Measurements from ENCODE around the gene CCR4. TPM values are rescaled to one million over a fixed set of nuclear protein-coding genes. Genes with fewer than 3 reads are reported as not detected.
"Not testable (repeated sequence)": the region's sequence is repeated elsewhere in the genome, so short reads cannot be mapped to it uniquely, and the experiment has no call there.

Gene CCR4
- total RNA-seq, 2 experiments from 2014 or later = 76.2 to 80.1 TPM

- no peak for ATAC-seq (ENCODE audit: poor library complexity)
- no peaks in the 10 kb centered on the region for H3K27me3 ChIP-seq (ENCODE audit: control insufficient read depth in 1 of 2, insufficient read depth in 2 of 2, low read length in 2 of 2)
- peaks cover 35% of the 10 kb centered on the region for H3K4me1 Mint-ChIP-seq (ENCODE audit: low read depth)
Observed at GRCh38 chr3:32960404-32961170, 9.1 kb downstream of the CCR4 start.

DNA sequence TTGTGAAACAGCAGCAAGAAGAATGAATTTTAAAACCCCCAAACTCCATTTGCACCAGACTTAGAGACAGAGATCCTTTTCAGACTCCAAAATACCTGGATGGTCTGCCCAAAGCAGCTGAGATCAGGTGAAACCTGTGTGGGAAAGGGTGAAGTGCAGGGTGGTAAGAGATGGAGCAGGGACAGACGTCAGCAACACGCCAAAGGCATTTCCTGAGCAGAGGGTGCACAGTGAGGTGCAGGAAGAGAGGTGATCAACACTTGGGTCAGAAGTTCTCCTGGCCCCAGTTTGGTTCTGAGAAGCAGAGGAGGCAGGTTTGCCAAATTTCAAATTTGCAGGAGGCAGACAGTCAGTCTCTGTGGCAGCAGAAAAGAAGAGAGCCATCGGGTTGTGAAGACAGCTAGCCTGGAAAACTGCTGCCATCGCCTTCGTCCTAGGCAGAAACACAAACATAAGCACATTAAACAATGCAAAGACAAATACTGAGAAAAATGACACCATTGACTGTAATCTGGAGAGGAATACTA, 9.8 kb downstream of the CCR4 start:
- Histone ChIP-seq H3K4me1 (ENCODE audit: insufficient read depth, low read length) (peaks cover 30% of the 10 kb centered on the region), H3K4me3 (ENCODE audit: low read length) (no peak overlapping the region), H3K27me3 (ENCODE audit: control insufficient read depth in 1 of 2, insufficient read depth in 2 of 2, low read length in 2 of 2) (no peaks in the 10 kb centered on the region), H3K27ac (ENCODE audit: low read depth in 1 of 2, low read length in 2 of 2) (peak overlapping the region in 1 of 2 donors; percentile 1), H3K36me3 (ENCODE audit: insufficient read depth, low read length) (peaks cover 3% of the 10 kb centered on the region), H3K9me3 (ENCODE audit: control insufficient read depth in 1 of 2, insufficient read depth in 1 of 2, low read length in 2 of 2) (peaks cover 9% of the 10 kb centered on the region in 2 experiments)
- Mint-ChIP-seq H3K9me3 (peaks cover 2% of the 10 kb centered on the region), H3K4me3 (peak overlapping the region; percentile 65), H3K36me3 (ENCODE audit: low read depth) (peaks cover 18% of the 10 kb centered on the region), H3K27me3 (no peaks in the 10 kb centered on the region), H3K27ac (peak overlapping the region; percentile 80), H3K4me1 (ENCODE audit: low read depth) (peaks cover 35% of the 10 kb centered on the region)
- DNase-seq (peak in 8 of 14 experiments; percentile 12 to 79 (median 53)), ATAC-seq (ENCODE audit: poor library complexity) (peak; percentile 48)
- intact Hi-C loops (cut with DNase I, micrococcal nuclease) = loop anchor here in 1 of 2 experiments (5.0 kb wide), 3 partner anchors 46 to 481 kb away; partner anchors contain the start of gene UBP1
- TF ChIP-seq CTCF (IDR thresholded peaks at IDR 0.05) = no peak
- POLR2A ChIA-PET = interaction anchor here (0.6 to 2.4 kb wide), 5 partner anchors 9 to 100 kb away, joined by 3 to 8 read pairs (median 4); no protein-coding TSS in a partner anchor
- CTCF ChIA-PET = interaction anchor here (1.0 to 1.3 kb wide), 4 partner anchors 8 to 113 kb away, joined by 3 to 4 read pairs (median 3); no protein-coding TSS in a partner anchor

More at GRCh38 chr3:32960404-32961170, 9.1 kb downstream of the CCR4 start:
- peak in 3 of 14 experiments; percentile 60 to 71 (median 66) for DNase-seq
- POLR2A ChIA-PET = interaction anchor here (1.3 to 2.4 kb wide), 3 partner anchors 13 to 101 kb away, joined by 3 to 8 read pairs (median 7); no protein-coding TSS in a partner anchor
- intact Hi-C loops (cut with DNase I, micrococcal nuclease) = loop anchor here in 1 of 2 experiments (5.0 kb wide), 3 partner anchors 47 to 482 kb away; partner anchors contain the start of gene UBP1
- Mint-ChIP-seq H3K9me3 (peaks cover 2% of the 10 kb centered on the region), H3K4me3 (peak overlapping the region; percentile 65), H3K36me3 (ENCODE audit: low read depth) (peaks cover 18% of the 10 kb centered on the region), H3K27me3 (no peaks in the 10 kb centered on the region), H3K27ac (peak overlapping the region; percentile 80)
- Histone ChIP-seq H3K9me3 (ENCODE audit: control insufficient read depth in 1 of 2, insufficient read depth in 1 of 2, low read length in 2 of 2) (peaks cover 2% of the 10 kb centered on the region in 2 experiments), H3K4me3 (ENCODE audit: low read length) (no peak overlapping the region), H3K36me3 (ENCODE audit: insufficient read depth, low read length) (peaks cover 3% of the 10 kb centered on the region), H3K4me1 (ENCODE audit: insufficient read depth, low read length) (peaks cover 30% of the 10 kb centered on the region), H3K27ac (ENCODE audit: low read depth in 1 of 2, low read length in 2 of 2) (no peak overlapping the region)
- TF ChIP-seq CTCF (IDR thresholded peaks at IDR 0.05) = no peak
- CTCF ChIA-PET = interaction anchor here (1.0 to 1.3 kb wide), 3 partner anchors 7 to 114 kb away, joined by 3 to 4 read pairs (median 3); no protein-coding TSS in a partner anchor

DNA sequence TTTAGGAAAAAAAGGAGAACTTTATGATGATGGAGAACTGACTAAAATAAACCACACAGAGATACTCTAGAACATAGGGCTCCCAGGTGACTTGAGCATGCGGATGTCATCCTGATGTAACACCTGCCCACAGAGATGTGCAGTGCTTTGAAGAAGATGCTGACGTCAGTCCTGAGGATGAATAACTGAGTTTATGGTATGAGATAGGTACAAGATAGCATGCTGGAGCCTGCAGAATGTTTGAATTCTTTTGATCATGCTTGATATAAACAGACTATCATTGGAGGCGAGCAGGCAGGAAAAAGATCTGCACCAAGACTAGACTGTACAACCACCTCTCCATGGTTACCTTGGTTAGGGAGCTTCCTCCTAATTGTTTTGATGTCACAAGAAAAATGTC, 12.4 kb downstream of the CCR4 start:
- H3K4me1 Mint-ChIP-seq (ENCODE audit: low read depth) = peaks cover 41% of the 10 kb centered on the region
- CTCF ChIA-PET = interaction anchor here (1.1 to 2.0 kb wide), 3 partner anchors 16 to 110 kb away, joined by 5 to 7 read pairs (median 6); no protein-coding TSS in a partner anchor

GRCh38 chr3:32964781-32965180, 13.3 kb downstream of the CCR4 start:
- H3K36me3 ChIP-seq (ENCODE audit: insufficient read depth, low read length); H3K27me3 Mint-ChIP-seq; H3K9me3 Mint-ChIP-seq; POLR2A ChIA-PET; CTCF ChIA-PET; ATAC-seq (ENCODE audit: poor library complexity); H3K4me3 ChIP-seq (ENCODE audit: low read length); H3K27ac ChIP-seq (ENCODE audit: low read depth in 1 of 2, low read length in 2 of 2); DNase-seq; H3K4me3 Mint-ChIP-seq; H3K27me3 ChIP-seq (ENCODE audit: control insufficient read depth in 1 of 2, insufficient read depth in 2 of 2, low read length in 2 of 2): not testable (repeated sequence)
- Mint-ChIP-seq H3K27ac (peak overlapping the region; percentile 88), H3K36me3 (ENCODE audit: low read depth) (peaks cover 18% of the 10 kb centered on the region), H3K4me1 (ENCODE audit: low read depth) (peaks cover 35% of the 10 kb centered on the region)
- Histone ChIP-seq H3K4me1 (ENCODE audit: insufficient read depth, low read length) (peaks cover 16% of the 10 kb centered on the region), H3K9me3 (ENCODE audit: control insufficient read depth in 1 of 2, insufficient read depth in 1 of 2, low read length in 2 of 2) (peaks cover 9 to 13% of the 10 kb centered on the region in 2 experiments)
- intact Hi-C loops (cut with DNase I, micrococcal nuclease) = loop anchor here in 1 of 2 experiments (1.0 to 5.0 kb wide), 5 partner anchors 12 to 478 kb away; partner anchors contain the start of gene UBP1

More for the DNA sequence above, 12.4 kb downstream of the CCR4 start:
- intact Hi-C loops (cut with DNase I, micrococcal nuclease) = loop anchor here in 1 of 2 experiments (1.0 to 5.0 kb wide), 5 partner anchors 12 to 478 kb away; partner anchors contain the start of gene UBP1
- H3K27me3 ChIP-seq (ENCODE audit: control insufficient read depth in 1 of 2, insufficient read depth in 2 of 2, low read length in 2 of 2) = no peaks in the 10 kb centered on the region
- H3K4me3 ChIP-seq (ENCODE audit: low read length) = no peak overlapping the region
- peaks cover 9 to 13% of the 10 kb centered on the region in 2 experiments for H3K9me3 ChIP-seq (ENCODE audit: control insufficient read depth in 1 of 2, insufficient read depth in 1 of 2, low read length in 2 of 2)
- Mint-ChIP-seq H3K4me3 (peak overlapping the region; percentile 58), H3K27ac (peak overlapping the region; percentile 88), H3K36me3 (ENCODE audit: low read depth) (peaks cover 18% of the 10 kb centered on the region), H3K9me3 (peaks cover 4% of the 10 kb centered on the region), H3K27me3 (no peaks in the 10 kb centered on the region)
- POLR2A ChIA-PET = interaction anchor here (0.6 to 2.1 kb wide), 2 partner anchors 10 to 12 kb away, joined by 3 to 5 read pairs; no protein-coding TSS in a partner anchor
- peak in 8 of 14 experiments; percentile 7 to 88 (median 56) for DNase-seq
- H3K27ac ChIP-seq (ENCODE audit: low read depth in 1 of 2, low read length in 2 of 2) = no peak overlapping the region
- H3K4me1 ChIP-seq (ENCODE audit: insufficient read depth, low read length) = peaks cover 22% of the 10 kb centered on the region
- no peak for TF ChIP-seq CTCF (IDR thresholded peaks at IDR 0.05)
- H3K36me3 ChIP-seq (ENCODE audit: insufficient read depth, low read length) = no peaks in the 10 kb centered on the region
- ATAC-seq (ENCODE audit: poor library complexity) = peak; percentile 80
